ENCODE measurements around the gene PTPRZ1. TPM values are rescaled to one million over a fixed set of nuclear protein-coding genes. Genes with fewer than 3 reads are reported as not detected.

Gene PTPRZ1
- total and polyA plus RNA-seq, 2 of the 8 experiments (the other 6 are each of a cell fraction or from before 2014, with no cell fraction given): 112 to 135 TPM

DNA sequence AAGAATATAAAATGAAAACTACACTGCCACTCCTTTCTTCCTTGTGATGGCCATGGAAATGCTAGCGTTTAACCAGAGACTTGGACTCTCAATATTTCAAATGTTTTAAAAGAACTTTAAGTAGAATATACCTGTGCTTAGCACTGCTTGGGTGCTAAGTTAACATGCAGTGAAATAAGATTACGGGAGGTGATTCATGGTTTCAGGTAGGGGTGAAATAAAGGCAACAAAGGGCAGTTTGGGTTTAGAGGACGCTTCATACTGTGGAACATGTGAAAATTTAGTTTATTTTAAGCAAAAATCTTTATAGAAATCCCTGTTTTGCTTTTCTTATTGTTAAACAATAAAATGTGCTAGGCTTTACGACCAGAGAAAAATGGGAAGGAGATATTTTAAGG is 94.0 kb downstream of the PTPRZ1 start:
- no peak overlapping the region for H2BK15ac ChIP-seq (ENCODE audit: low read length)
- H3K18ac ChIP-seq (ENCODE audit: extremely low read depth, low read length): no peak overlapping the region
- peaks cover 3% of the 10 kb centered on the region in 2 experiments; a peak in 1 of 4 replicates for H3K9me3 ChIP-seq (ENCODE audit: insufficient read depth in 2 of 2, low read depth in 1 of 2, low read length in 1 of 2)
- H3K14ac ChIP-seq (ENCODE audit: insufficient read length): no peak overlapping the region
- H4K8ac ChIP-seq (ENCODE audit: extremely low read depth, insufficient read depth, low read length): no peak overlapping the region
- no peaks in the 10 kb centered on the region for H3K23me2 ChIP-seq (ENCODE audit: low read depth, low read length)
- no peak overlapping the region for H3K4ac ChIP-seq (replicated peaks; ENCODE audit: insufficient read length, low read depth, low read length)
- H2BK5ac ChIP-seq (ENCODE audit: low read depth, low read length): no peak overlapping the region
- H4K91ac ChIP-seq (replicated peaks; ENCODE audit: insufficient read length, low read length): no peak overlapping the region
- no peak overlapping the region for H2AFZ ChIP-seq (ENCODE audit: low read length)
- H2BK120ac ChIP-seq (replicated peaks; ENCODE audit: low read depth, low read length): no peak overlapping the region
- peaks cover 0 to 7% (median 3%) of the 10 kb centered on the region in 4 experiments; a peak in 3 of 7 replicates for H3K4me1 ChIP-seq (replicated peaks in 1 of 4; ENCODE audit: control insufficient read depth in 3 of 4, insufficient read depth in 4 of 4, low read length in 3 of 4)
- H3K23ac ChIP-seq (ENCODE audit: insufficient read length): no peak overlapping the region
- no peak overlapping the region for H3K4me2 ChIP-seq (ENCODE audit: insufficient read depth in 1 of 2, low read depth in 2 of 2, low read length in 2 of 2)
- no peak overlapping the region for H3K9ac ChIP-seq (replicated peaks in 1 of 4; ENCODE audit: extremely low read depth in 1 of 4, low read depth in 3 of 4, low read length in 3 of 4)
- no peak for DNase-seq (ENCODE audit: low read depth in 1 of 2, low spot score in 2 of 2)
- H4K20me1 ChIP-seq (replicated peaks in 1 of 2; ENCODE audit: control insufficient read depth in 1 of 2, insufficient read depth in 2 of 2, low read length in 2 of 2): no peaks in the 10 kb centered on the region
- ChIA-PET POLR2A (ENCODE audit: partially characterized antibody) (interaction anchor here (0.5 to 2.1 kb wide), 2 partner anchors 51 to 53 kb away, joined by 4 to 5 read pairs; no protein-coding TSS in a partner anchor), CTCF (ENCODE audit: partially characterized antibody) (no interaction called here)
- H2BK12ac ChIP-seq (ENCODE audit: low read depth, low read length): no peak overlapping the region
- H3K27ac ChIP-seq (ENCODE audit: low read depth, low read length): no peak overlapping the region
- no peak overlapping the region for H4K5ac ChIP-seq (ENCODE audit: insufficient read length, low read depth, low read length)
- no peaks in the 10 kb centered on the region for H3K27me3 ChIP-seq (replicated peaks in 1 of 4; ENCODE audit: control insufficient read depth in 3 of 4, extremely low read depth in 1 of 4, insufficient read depth in 3 of 4, low read length in 3 of 4)
- no peak overlapping the region for H3K56ac ChIP-seq (replicated peaks; ENCODE audit: insufficient read length, low read depth, low read length)
- H3K79me1 ChIP-seq (ENCODE audit: low read depth, low read length): no peaks in the 10 kb centered on the region
- no peak overlapping the region for H2BK20ac ChIP-seq (ENCODE audit: low read length)
- 79% methylated on average over 4 of the region's 4 CpGs; no CpG with 5 or more reads in 1 of the 2 experiments for WGBS, 2 experiments (ENCODE audit: extremely low coverage in 1 of 2, insufficient coverage in 1 of 2, insufficient read length in 1 of 2, insufficient replicate concordance in 2 of 2, low coverage in 1 of 2, low lambda C conversion rate in 2 of 2, missing lambda C conversion rate in 1 of 2)
- H3K4me3 ChIP-seq (ENCODE audit: extremely low read depth in 1 of 4, insufficient read depth in 2 of 4, low read depth in 3 of 4, low read length in 4 of 4): no peak overlapping the region
- H2AK5ac ChIP-seq (ENCODE audit: low read depth, low read length): no peak overlapping the region
- H3K36me3 ChIP-seq (ENCODE audit: control insufficient read depth in 2 of 4, insufficient read depth in 4 of 4, low read length in 3 of 4): peaks cover 0 to 12% (median 5%) of the 10 kb centered on the region in 4 experiments; a peak in 2 of 8 replicates
- no peak for FAIRE-seq
- peaks cover 0 to 67% of the 10 kb centered on the region in 2 experiments; a peak in 3 of 4 replicates for H3K79me2 ChIP-seq (ENCODE audit: control insufficient read depth in 1 of 2, insufficient read depth in 2 of 2, low read length in 2 of 2)
- TF ChIP-seq POLR2AphosphoS5 (IDR thresholded peaks at IDR 0.05; ENCODE audit: low read depth, low read length) (no peak), POU5F1 (IDR thresholded peaks at IDR 0.05; ENCODE audit: low read depth, low read length) (no peak), RBBP5 (IDR thresholded peaks at IDR 0.05; ENCODE audit: borderline replicate concordance, low read depth, low read length) (no peak)

Measured in H1 (cell line).